ENCODE results near the gene C9.

C9 gene

DNA sequence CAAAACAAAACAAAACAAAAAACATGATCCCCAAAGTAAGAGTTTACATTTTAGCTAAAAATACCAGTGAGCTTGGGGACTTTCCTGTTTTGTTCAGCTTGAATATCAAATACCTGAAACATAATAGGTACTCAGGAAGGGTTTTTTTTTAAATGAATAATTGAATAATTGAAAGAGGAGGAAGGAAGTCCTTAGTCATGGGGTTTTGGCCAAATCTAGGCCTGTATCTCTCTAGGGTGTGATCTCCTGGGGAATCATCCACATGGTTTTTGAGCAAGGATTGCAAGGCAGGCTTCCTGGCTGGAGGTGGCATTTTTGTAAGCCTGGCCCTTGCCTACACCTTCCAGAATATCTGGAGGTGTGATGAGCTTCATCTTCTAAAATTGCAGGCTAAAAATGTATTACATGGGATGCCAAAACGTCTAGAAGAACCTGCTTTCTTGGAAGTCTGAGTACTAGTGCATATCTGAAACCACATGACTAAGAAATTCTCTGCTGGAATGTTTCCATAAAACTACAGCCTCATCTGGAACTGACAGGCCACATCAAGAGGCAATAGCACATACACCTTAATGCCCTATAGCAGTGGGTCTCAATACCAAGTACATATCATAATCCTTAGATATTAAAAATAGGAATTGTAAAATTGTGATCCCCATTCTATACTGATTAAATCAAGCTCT lies 10.4 kb downstream of the C9 start:
- TF ChIP-seq, protein P1, sequence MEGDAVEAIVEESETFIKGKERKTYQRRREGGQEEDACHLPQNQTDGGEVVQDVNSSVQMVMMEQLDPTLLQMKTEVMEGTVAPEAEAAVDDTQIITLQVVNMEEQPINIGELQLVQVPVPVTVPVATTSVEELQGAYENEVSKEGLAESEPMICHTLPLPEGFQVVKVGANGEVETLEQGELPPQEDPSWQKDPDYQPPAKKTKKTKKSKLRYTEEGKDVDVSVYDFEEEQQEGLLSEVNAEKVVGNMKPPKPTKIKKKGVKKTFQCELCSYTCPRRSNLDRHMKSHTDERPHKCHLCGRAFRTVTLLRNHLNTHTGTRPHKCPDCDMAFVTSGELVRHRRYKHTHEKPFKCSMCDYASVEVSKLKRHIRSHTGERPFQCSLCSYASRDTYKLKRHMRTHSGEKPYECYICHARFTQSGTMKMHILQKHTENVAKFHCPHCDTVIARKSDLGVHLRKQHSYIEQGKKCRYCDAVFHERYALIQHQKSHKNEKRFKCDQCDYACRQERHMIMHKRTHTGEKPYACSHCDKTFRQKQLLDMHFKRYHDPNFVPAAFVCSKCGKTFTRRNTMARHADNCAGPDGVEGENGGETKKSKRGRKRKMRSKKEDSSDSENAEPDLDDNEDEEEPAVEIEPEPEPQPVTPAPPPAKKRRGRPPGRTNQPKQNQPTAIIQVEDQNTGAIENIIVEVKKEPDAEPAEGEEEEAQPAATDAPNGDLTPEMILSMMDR (IDR thresholded peaks at IDR 0.05; ENCODE audit: low read depth, low read length, missing control alignments) = no peak
- Histone ChIP-seq H3K27ac (no peak overlapping the region), H3K4me3 (ENCODE audit: low read depth, low read length) (no peak overlapping the region), H3K27me3 (replicated peaks) (no peaks in the 10 kb centered on the region), H3K36me3 (replicated peaks) (no peaks in the 10 kb centered on the region)
- DNase-seq = no peak
- in situ Hi-C loops (cut with HindIII; ENCODE audit: low pct_ligation_motif_present, low sequenced_read_pairs) = no loop called here

DNA sequence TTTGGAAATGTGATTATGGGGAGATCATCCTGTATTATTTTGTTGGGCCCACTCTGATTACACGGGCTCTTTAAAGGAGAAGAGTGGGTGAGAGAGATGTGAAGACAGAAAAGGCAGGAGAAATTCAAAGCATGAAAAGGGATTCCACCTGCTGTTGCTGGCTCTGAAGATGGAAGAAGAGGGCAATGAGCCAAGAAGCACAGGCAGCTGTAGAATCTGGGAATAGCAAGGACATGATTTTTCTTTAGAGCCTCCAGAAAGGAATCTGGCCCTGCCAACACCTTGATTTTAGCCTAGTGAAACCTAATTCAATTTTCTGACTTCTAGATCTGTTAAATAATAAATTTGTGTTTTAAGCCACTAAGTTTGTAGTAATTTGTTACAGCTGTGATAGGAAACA lies 11.3 kb downstream of the C9 start:
- H3K36me3 ChIP-seq (replicated peaks) = no peaks in the 10 kb centered on the region
- no peak for DNase-seq
- in situ Hi-C loops (cut with HindIII; ENCODE audit: low pct_ligation_motif_present, low sequenced_read_pairs) = no loop called here
- no peaks in the 10 kb centered on the region for H3K27me3 ChIP-seq (replicated peaks)
- TF ChIP-seq, protein P1 (IDR thresholded peaks at IDR 0.05; ENCODE audit: low read depth, low read length, missing control alignments) = no peak
- H3K4me3 ChIP-seq (ENCODE audit: low read depth, low read length) = no peak overlapping the region
- H3K27ac ChIP-seq = no peak overlapping the region

DNA sequence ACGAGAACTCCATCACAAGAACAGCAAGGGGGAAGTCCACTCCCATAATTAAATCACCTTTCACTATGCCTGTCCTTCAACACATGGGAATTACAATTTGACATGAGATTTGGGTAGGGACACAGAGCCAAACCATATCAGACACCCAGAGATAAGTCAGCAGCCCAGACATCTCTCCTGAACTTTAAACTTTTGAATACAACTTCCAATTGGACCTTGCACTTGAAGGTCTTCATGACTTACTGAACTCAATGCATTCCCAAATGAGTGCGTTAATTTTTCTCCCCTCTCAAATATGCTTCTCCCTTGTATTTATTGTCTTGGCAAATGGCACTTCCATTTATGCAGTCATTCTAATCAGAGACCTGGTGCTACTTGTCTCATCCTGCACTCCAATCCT lies 12.1 kb downstream of the C9 start:
- DNase-seq = no peak
- Histone ChIP-seq H3K36me3 (replicated peaks) (no peaks in the 10 kb centered on the region), H3K4me3 (ENCODE audit: low read depth, low read length) (no peak overlapping the region), H3K27ac (no peak overlapping the region), H3K27me3 (replicated peaks) (no peaks in the 10 kb centered on the region)
- TF ChIP-seq, protein P1 (IDR thresholded peaks at IDR 0.05; ENCODE audit: low read depth, low read length, missing control alignments) = no peak
- in situ Hi-C loops (cut with HindIII; ENCODE audit: low pct_ligation_motif_present, low sequenced_read_pairs) = no loop called here

DNA sequence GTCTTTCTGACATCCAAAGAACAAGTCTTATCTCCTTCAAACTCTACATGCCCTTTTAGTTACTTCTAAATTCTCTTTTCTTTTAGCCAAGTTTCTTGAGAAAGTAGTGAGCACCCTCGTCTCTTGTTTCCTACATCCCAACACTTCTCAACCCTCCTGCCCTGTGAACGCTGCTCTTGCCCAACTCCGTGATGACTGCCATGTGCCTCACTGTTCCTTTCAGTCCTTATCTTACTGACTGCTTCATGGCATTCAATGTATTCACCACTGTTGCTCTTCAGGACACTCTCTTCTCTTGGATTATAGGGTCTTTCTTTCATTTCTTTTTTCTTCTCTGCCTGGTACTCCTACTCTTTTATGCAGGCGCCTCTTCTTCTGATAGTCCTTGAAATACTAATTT lies 14.8 kb downstream of the C9 start:
- no peaks in the 10 kb centered on the region for H3K36me3 ChIP-seq (replicated peaks)
- DNase-seq = no peak
- no peaks in the 10 kb centered on the region for H3K27me3 ChIP-seq (replicated peaks)
- no peak overlapping the region for H3K27ac ChIP-seq
- TF ChIP-seq, protein P1 (IDR thresholded peaks at IDR 0.05; ENCODE audit: low read depth, low read length, missing control alignments) = no peak
- H3K4me3 ChIP-seq (ENCODE audit: low read depth, low read length) = no peak overlapping the region
- in situ Hi-C loops (cut with HindIII; ENCODE audit: low pct_ligation_motif_present, low sequenced_read_pairs) = no loop called here

DNA sequence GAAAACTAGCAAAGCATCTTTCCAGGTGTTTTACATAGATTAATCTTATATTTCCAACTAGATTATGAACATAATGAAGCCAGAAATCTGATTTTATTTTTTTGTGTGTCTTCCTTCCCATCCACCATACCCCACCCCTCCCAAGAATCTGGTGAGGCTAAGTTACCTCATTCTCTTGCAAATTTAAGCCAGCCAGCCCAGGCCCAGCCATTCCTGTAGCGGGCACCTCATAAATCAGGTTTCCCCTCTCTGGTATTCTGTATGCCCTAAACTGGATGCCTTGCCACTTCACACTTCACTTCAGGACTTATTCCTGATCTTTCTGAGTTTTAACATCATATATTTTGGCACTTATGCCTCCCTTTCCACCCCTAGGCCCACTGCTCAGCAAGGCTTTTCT lies 21.8 kb downstream of the C9 start:
- Histone ChIP-seq H3K36me3 (replicated peaks) (no peaks in the 10 kb centered on the region), H3K27me3 (replicated peaks) (no peaks in the 10 kb centered on the region), H3K27ac (no peak overlapping the region), H3K4me3 (ENCODE audit: low read depth, low read length) (no peak overlapping the region)
- in situ Hi-C loops (cut with HindIII; ENCODE audit: low pct_ligation_motif_present, low sequenced_read_pairs) = no loop called here
- TF ChIP-seq, protein P1 (IDR thresholded peaks at IDR 0.05; ENCODE audit: low read depth, low read length, missing control alignments) = no peak
- DNase-seq = no peak

DNA sequence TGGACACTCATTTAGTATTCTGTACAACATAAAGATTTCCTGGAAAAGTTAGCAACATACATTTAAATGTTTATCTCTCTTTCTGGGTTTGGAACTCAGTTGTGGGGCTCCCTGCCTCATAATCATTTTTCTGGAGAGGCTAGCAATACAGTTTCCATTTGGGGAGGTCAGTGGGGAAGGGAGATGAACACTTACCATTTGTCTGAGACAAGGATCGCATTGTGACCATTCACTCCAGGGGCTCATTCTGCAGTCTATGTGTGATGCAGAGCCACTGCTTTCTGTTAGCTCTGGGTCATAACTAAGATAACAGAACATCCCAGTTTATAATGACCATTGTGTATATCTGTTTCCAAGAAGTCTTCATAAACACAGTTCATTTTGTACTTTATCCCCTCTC lies 22.4 kb downstream of the C9 start:
- no peak for DNase-seq
- TF ChIP-seq, protein P1 (IDR thresholded peaks at IDR 0.05; ENCODE audit: low read depth, low read length, missing control alignments) = no peak
- H3K27ac ChIP-seq = no peak overlapping the region
- H3K4me3 ChIP-seq (ENCODE audit: low read depth, low read length) = no peak overlapping the region
- H3K36me3 ChIP-seq (replicated peaks) = no peaks in the 10 kb centered on the region
- in situ Hi-C loops (cut with HindIII; ENCODE audit: low pct_ligation_motif_present, low sequenced_read_pairs) = no loop called here
- no peaks in the 10 kb centered on the region for H3K27me3 ChIP-seq (replicated peaks)
